Daoy (cell line): ENCODE results near the gene NLGN1. TPM values are rescaled to one million over a fixed set of nuclear protein-coding genes. Genes with fewer than 3 reads are reported as not detected.

Experiments
- DNase-seq: peaks from one replicate; pipeline ENCODE4 v3.0.0-alpha.2; 2015; ENCODE audit warnings: low read depth
- total RNA-seq: library from RNA; depleted of rRNA; stranded (reverse); fragments of >200 nt; shearing (Covaris generic); gene quantifications from 2 replicates; pipeline ENCODE4 v1.2.3, GENCODE V29; 2014

NLGN1 gene
- total RNA-seq, 1 experiment from 2014 or later, result 12.1 TPM

DNA sequence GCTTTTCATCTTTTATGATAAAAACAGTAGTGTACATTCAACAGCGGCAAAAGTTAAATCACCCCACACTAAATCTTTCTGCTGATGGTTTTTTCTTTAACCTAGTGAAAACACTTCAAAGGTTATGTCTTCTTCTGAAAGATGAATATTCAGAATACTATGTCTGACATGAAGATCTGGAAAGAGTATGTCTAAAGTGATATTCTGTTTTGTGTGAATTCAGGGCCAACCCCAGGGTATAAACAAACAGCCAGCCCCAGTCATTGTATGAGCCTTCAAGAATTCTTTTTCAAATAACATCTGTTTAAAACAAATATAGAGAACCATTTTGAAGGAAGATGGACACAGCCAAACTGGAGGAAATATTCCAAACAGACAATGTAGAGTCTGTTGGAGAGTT is 880.5 kb downstream of the NLGN1 start:
- DNase-seq, result no peak

DNA sequence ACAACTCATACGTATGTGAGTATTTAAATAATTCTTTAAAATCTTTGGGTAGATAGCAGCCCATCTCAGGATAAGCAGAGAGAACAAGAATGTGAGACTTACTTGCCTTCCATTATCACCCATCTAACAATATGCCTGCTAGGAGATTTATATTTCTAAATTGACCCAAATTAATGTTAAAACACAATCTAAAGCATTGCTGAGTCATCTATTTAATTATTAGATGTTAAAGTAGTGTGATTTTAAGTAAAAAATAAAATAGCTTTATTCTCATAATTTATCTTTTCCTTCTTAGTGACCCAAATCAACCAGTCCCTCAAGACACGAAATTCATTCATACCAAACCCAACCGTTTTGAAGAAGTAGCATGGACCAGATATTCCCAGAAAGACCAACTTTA is 882.6 kb downstream of the NLGN1 start:
- no peak for DNase-seq

DNA sequence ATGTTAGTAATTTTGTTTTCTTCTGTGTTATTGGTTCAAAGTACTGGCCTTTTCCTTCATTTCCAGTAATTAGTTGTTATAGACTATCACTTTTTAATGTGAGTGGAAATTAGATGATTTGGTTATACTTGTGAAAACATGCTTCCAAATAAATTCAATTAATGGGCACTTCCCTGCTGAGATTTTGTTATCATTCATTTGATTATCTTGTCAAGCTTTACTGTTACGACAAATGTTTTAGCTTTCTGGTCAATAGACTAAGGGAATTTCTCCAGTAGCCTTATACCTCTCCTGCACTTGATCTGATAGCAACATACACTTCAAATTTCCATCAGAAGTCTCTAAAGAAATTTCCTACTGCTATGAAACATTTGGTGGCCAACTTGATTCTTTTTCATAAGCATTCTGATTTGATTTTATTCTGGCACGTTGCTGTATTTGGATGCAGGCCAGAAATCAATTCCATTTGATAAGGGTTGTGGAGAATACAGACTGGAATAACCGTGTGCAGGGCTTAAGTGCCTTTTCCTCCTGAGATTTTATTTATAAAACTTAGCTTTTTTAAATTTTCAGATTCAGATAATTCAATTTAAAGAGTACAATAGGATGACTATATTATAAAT is 887.8 kb downstream of the NLGN1 start:
- no peak for DNase-seq

DNA sequence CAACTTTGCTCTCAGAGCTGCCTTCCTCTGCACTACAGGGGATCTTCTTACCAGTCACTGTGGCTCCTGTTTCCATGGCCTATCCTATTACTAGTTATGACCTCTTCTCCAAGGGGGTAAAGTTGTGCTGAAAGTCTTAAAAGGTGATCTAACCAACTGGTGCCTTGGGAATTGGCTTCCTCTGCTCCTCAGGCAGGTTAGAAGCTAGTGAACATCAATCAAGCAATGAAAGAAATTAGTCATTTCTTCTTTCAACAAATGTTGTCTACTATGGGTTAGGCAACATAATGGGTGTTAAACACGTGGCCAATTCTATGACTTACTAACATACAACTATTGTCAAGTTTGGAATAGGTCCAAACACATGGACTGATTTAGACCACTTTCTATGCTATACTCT is 890.2 kb downstream of the NLGN1 start:
- peak; percentile 5 for DNase-seq

DNA sequence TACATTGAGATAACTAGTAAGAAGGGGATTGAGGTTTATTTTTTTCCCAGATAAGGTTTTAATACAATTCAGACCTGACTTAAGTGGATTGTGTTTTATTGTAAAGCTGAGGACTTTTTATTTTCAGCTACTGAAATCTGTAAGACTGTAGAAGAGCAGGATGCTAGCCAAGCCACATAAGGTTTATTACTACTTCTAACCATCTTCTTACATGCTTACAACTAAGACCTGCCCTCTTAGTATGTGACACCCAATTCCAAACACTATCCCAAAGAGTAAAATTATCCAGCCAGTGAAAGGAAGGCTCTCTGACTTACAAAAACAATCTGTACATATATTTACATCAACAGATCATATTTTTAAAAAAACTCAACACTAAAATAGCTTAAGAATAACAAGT is 897.1 kb downstream of the NLGN1 start:
- DNase-seq, result no peak

DNA sequence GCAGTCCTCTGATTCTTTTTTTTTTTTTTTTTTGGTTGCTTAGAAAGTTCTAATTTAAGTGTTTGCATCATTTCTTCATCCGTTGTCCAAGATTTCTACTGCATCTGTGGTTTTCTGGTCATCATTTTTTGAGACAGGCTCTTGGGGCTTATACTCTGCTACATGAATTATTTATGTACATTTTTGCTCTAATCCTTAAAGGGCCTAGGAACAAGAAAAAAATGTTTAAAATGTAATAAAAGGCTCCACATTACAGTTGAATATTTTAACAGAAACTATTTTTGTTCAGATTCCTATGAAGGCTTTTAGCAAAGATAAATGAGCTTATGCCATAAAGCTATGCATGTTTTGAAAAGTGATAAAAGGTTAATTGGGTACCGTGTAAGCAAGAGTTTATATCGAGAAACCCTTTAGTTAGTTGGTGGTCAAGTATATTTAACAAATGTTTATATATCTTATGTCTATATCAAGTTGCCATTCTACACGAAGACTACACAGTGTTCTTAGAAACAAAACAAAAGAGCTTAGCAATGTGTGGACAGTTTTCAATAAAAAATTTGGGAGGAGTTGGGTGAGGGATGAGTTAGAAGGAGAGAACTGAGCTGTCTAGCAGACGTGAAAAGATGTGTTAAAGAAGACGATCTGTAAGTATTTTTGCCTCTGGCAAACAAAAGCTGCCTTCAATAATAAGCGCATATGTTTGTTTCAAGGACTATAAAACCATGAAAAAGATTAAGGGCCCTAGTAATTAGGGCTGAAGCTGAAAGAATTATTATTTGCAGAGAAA is 898.0 kb downstream of the NLGN1 start:
- no peak for DNase-seq

DNA sequence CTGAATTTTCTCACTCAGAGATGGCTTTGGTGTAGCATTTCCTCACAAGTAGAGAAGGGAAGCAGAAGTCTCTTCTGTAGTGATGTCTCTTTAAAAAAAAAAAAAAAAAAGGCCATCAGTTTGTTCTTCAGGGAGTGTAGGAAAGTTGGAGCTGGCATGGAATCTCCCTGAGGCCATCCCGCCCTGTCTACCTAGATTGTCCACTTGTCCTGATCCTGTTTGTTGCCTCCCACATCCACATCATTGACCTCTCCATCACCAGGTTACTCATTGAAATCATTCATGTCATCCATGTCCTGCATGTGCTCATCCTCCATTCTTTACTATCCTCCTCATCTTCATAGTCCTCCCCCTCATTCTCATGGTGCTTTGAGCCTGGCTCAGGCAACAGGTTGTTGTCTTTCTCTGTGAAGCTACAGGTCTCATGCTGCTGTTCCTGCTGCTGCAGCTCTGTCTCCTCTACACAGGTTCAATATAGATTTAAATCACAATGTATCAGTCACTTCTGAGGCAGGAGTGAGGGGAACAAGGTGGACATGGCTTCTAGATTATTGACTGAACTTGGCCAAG is 905.3 kb downstream of the NLGN1 start:
- DNase-seq, result no peak

DNA sequence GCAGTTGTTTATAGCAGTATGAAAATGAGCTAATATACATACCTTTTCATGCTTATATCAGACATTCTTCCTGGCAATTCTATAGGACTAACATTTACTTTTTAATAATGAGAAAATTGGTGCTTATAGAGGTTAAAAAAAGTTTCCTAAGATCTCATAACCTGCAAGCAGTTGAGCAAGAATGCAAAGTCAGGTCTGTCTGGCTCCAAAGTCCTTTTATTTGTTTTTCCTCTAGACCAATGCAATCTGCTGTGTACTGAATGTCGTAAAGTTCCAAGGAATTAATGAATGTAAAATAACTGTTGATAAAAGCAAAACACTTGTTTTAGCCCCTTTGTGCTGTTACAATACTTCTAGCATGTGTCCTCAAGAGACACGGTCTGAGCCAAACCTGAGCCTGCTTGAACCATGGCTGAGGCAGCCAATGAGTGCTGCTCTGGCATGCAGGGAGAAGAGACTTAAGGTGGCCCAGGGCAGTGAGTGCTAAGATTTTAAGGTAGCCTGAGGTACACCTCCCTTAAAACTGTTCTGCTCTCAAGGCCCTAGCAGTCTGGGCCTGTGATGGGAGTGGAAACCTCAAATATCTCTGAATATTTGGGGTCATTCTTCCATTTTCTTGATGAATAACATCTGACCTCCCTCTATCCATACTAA is 906.5 kb downstream of the NLGN1 start:
- no peak for DNase-seq

DNA sequence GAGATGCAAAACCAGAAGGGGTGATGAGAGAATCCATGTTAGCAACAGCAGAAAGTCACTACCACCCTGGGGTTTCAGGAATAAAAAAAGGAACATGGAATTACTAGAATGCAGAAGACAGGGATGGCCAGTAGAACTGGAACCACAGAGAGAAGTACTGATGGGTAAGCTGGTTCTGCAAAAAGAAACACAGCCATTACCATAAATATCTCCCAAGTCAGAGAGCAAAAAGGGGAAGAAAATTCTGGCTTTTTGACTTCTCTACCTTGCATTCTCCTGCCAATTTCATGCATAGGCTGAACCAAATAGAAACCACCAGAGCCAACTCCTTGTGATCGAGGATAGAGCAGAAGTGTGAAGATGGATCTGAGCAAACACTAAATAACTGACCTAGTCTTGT is 911.2 kb downstream of the NLGN1 start:
- DNase-seq, result no peak

DNA sequence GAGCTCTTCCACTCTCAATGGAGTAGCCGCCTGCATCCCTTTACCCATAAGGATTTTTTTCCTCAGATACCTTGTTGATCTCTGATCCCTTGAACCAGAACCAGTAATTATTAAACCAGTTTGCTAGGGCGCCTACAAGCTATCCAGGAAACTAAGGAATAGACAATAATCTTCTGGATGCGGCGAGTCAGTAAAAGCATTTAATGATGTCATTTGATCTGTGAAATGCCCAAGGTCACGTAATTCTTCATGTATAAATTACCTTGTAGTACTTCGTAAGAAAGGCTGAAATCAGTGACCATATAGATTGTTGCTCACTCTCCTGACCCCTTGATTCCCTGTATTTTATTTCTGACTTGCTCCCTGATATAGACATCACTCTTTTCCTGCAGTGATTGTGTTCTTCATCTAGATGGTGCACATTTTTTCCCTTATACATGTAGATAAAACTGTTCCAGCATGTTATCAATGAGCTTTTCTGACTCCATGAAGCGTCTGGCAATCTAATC is 913.0 kb downstream of the NLGN1 start:
- DNase-seq, result no peak

DNA sequence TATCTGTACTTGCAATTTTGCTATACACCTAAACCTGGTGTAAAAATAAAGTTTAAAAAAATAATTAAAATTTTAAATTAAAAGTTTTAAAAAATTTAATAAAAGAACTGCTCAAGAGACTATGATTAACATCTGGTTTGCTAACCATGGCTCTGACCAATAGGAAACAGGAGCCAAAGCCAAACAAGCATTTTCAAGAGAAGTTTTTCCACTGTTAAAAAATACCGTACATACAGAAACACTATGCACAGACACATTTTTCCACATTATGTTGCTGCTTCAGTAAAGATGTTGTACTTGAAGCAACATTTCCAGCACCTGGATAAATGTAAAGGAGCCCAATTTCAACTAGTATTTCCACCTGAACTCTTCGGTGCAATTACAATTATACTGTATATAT is 917.7 kb downstream of the NLGN1 start:
- no peak for DNase-seq

DNA sequence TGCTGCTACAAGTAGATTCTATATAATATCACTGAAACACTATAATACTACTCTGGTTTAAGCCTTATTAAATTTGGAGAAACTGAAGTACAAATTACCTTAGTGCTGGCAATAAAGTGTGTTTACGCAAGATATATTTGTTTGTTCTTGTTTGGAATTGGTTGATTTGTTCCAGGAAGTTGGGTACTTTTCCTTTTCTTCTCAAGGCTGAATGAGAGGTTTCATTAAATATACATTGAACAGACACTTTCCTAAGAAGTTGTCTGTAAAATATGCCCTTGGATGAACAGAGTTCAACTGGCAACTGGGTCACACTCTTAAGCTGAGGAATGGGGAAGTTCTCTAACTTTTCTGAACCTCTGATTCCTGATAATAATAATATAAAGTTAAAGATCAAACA is 919.5 kb downstream of the NLGN1 start:
- DNase-seq, result no peak

DNA sequence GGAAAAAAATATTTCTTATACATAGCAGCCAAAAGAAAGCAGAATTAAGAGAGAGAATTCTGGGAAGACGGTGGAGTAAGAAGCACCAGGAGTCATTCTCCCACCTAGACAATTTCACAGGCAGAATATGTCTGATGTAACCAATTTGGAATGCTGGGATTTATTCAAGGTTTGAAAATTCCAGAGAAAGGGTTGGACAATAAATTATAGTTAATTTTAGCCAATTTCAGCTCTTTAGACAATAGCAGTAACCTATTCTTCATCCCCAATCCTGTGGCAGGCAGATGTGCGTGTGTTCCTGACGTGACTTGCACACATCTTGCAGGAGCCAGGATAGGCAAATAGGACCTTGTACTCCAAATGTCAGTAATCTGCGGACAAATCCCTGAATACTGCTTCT is 920.6 kb downstream of the NLGN1 start:
- no peak for DNase-seq

DNA sequence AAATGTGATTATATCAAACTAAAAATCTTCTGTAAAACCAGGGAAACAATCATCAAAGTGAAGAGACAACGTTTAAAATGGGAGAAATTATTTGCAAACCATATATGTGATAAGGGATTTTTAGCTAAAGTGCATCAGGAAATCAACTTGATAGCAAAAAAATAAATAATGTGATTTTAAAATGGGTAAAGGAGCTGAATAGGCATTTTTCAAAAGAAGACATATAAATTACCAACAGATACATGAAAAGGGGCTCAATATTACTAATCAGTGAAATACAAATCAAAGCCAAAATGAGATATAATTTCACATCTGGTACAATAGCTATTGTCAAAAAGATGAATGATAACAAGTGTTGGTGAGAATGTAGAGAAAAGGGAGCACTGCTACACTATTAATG is 924.0 kb downstream of the NLGN1 start:
- no peak for DNase-seq

DNA sequence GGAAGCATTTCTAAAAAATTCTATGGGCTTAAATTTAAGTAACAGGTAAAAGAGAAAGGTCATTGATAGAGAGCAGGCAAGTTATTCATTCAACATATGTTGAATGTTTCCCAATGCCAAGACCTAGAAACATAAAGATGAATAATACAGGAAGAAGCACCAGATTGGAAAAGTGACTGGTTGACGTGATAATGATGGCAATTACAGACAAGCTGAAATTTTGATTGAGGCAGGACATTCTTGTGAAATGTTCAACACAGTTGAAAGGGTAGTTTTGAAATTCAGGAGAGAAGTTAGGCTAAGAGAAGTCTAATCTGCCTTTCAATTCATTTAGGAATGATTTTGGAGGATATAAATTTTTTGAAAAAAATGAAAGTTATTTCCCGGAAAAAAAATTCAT is 925.2 kb downstream of the NLGN1 start:
- DNase-seq, result no peak

DNA sequence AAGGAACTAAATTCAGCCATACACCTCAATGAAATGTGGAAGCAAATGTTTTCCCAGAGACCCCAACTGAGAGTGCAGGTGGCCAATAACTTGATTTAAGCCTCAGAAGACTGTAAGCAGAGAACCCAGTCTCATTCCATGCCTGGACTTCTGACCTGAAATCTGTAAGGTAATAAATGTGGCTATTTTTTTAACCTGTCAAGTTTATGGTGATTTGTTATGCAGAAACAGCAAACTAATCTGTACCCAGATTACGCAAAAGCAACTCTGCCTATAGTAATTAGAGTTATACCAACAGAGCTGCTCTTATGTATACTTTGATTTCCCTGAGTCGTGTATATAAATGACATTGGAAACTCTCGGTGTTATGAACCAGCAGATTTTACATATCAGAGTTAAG is 927.6 kb downstream of the NLGN1 start:
- no peak for DNase-seq

DNA sequence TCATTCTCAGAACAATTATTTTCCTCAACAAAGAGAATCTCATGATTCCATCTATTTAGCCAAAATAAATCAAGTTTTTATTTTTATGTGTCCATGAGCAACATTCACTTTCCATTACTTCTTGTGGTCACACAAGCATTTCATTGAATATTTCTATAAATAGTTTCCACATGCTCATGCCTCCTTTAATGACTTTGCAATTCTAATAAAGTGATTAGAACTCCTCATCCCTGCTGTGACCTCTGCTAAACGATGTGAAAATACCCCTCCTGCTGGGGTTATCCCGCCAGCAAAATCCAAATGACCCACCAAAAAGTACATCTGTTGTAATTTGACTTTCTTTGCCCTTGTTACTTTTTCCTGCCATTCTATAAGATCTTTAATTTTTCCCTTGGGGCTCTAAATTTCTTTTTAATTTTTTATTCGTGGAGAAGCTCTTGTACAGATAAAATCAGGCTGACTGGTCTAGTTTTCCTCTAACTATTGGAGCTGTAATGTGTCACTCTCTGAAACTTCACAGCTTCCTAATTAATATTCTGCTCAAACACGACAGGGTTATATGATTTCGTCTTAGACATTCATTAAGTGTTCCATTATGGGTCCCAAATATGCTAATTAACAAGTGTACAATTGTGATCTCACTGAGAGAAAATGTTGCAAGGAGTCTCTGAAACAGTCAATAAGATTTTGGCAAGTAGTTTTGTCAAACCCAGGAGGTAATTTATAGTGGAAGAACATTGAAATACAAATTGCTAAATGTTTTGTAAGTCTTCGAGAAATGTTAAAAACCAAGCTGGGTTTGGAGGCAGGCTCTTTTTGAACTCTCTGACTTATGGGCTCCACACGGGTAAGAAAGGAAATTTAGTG is 928.5 kb downstream of the NLGN1 start:
- DNase-seq, result no peak

DNA sequence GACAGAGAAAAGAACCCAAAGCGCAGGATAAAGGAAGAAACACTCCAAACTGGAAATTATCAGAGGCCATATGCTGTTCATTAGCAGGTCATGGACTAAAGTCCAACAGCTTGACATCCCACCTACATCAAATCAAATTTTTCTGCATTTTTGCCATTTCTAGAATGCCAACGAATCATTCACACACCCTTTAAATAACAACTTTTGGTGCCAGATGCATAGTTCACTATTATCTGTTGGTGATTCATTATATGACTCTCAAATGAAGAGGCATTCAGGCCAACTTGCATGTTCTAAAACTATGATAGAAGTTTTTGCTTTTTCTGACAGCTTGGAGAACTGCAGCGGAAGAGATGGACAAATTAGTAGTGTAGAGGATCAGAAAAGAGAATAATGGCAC is 931.8 kb downstream of the NLGN1 start:
- peak; percentile 5 for DNase-seq

DNA sequence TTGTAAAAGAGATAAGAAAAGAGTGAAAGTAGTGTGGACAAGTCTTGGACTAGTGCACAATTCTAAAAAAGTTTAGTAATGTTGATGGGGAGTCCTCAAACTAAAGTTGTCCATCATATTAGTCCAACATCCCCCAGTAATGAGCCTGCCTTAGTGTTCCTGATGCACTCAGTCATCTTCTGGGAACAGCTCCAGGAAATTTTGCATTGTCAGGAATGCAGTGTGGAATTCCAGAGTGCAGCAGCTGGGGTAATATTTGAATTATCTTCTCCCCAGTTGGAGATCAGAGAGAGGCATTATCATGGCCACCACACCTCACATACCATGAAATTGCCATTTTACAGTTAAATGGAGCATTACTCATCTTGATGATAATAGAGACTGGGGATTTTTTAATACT is 932.8 kb downstream of the NLGN1 start:
- peak; percentile 72 for DNase-seq

DNA sequence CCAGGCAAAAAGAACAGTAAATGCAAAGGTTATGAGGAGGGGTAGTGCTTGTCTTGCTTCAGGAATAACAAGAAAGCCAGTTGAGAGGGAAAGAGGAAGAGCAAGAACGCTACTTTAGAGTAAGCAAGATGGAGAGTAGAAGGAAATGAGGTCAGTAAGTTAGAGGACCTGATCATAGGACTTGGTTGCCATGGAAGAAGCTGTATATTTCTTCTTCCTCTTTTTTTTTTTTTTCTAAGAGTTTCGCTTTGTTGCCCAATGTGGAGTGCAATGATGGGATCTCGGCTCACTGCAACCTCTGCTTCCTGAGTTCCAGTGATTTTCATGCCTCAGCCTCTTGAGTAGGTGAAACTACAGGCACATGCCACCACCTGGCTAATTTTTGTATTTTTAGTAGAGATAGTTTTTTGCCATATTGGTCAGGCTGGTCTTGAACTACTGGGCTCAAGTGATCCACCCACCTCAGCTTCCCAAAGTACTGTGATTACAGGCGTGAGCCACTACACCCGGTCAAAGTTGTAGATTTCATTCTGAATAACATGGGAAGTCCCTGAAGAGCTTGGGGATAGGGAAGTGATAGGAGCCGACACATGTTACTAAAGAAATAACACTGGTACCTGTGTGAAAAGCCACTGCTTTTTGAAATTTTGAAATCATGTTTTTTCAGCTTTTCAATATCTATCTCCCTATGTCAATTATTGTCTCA is 933.7 kb downstream of the NLGN1 start:
- DNase-seq, result no peak

DNA sequence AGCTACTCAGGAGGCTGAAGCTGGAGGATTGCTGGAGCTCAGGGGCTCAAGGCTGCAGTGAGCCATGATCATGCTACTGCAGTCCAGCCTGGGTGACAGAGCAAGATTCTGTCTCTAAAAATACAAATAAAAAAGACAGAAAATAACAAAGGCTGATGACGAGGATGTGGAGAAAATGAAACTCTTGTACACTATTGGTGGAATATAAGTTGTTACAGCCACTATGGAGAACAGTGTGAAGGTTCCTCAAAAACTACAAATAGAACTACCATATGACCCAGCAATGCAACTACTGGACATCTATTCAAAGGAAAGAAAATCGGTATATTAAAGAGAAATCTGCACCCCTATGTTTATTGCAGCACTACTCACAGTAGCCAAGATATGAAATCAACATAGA is 934.8 kb downstream of the NLGN1 start:
- no peak for DNase-seq
